Activated B cell treated with CpG ODN at 0.5 μM for 24 hours (primary cell): Measurements from ENCODE around the gene CALR3. TPM values are rescaled to one million over a fixed set of nuclear protein-coding genes. Genes with fewer than 3 reads are reported as not detected.
A peak's percentile ranks its signal among the peaks of the same experiment; 100 is the strongest.
"Not testable (repeated sequence)": the region's sequence is repeated elsewhere in the genome, so short reads cannot be mapped to it uniquely, and the experiment has no call there.

Source experiments
- ATAC-seq: fragments of 200-7000 bp; cut with Tn5 transposase; one replicate; pipeline ENCODE4 v1.10.0; 2021; ENCODE audit warnings: low read depth, mild to moderate bottlenecking, moderate library complexity
- CTCF ChIA-PET: fragments of 350-600 bp; sonication (Branson Sonifier 250); formaldehyde crosslinking; loops from one replicate; lab custom pipeline; 2021; ENCODE audit warnings: antibody characterized with exemption; lab: Charles Lee
- POLR2A ChIA-PET: fragments of 350-600 bp; sonication (Branson Sonifier 250); formaldehyde crosslinking; loops from one replicate; lab custom pipeline; 2021; ENCODE audit warnings: antibody characterized with exemption; lab: Charles Lee
- DNase-seq: peaks from one replicate; pipeline ENCODE4 v3.0.0; 2022
- H3K27ac Mint-ChIP-seq: one replicate; pipeline ENCODE4 v1.8.0; 2020; ENCODE audit warnings: mixed read lengths
- H3K27me3 Mint-ChIP-seq: one replicate; pipeline ENCODE4 v1.8.0; 2021; ENCODE audit warnings: mixed read lengths
- H3K36me3 Mint-ChIP-seq: one replicate; pipeline ENCODE4 v1.8.0; 2021; ENCODE audit warnings: low read depth, mixed read lengths
- H3K4me1 Mint-ChIP-seq: one replicate; pipeline ENCODE4 v1.8.0; 2021; ENCODE audit warnings: mixed read lengths
- H3K4me3 Mint-ChIP-seq: one replicate; pipeline ENCODE4 v1.8.0; 2020; ENCODE audit warnings: mild to moderate bottlenecking, mixed read lengths
- H3K9me3 Mint-ChIP-seq: one replicate; pipeline ENCODE4 v1.8.0; 2020; ENCODE audit warnings: mixed read lengths
- CTCF ChIP-seq: fragments of 200-600 bp; IDR thresholded peaks from one replicate; pipeline ENCODE4 v1.8.0; 2022; ENCODE audit warnings: antibody characterized with exemption, mild to moderate bottlenecking
- intact Hi-C: fragments of 100-400 bp; cut with micrococcal nuclease; formaldehyde crosslinking; loops from one replicate; pipeline ENCODE4 v1.15.1; 2024
- total RNA-seq: library from RNA; stranded (reverse); gene quantifications from 2 replicates; pipeline ENCODE4 v1.2.3, GENCODE V29; 2022

Gene CALR3
- total RNA-seq, 1 donor from 2014 or later: not detected

- no peak for ATAC-seq
- ChIA-PET CTCF (no interaction called here), POLR2A (interaction anchor here (2.0 kb wide), 1 partner anchor 18 kb away, joined by 8 read pairs; no protein-coding TSS in a partner anchor)
- peaks cover 29% of the 10 kb centered on the region for H3K36me3 Mint-ChIP-seq
- no peaks in the 10 kb centered on the region for H3K9me3 Mint-ChIP-seq
- H3K27me3 Mint-ChIP-seq: no peaks in the 10 kb centered on the region
- H3K4me1 Mint-ChIP-seq: peaks cover 72% of the 10 kb centered on the region
- H3K27ac Mint-ChIP-seq: peak overlapping the region; percentile 1
- TF ChIP-seq CTCF: no peak
- no peak overlapping the region for H3K4me3 Mint-ChIP-seq
- intact Hi-C loops: no loop called here
- no peak for DNase-seq
These were observed 28.4 kb downstream of the CALR3 start for GRCh38 chr19:16467581-16467980.

GRCh38 chr19:16466802-16467427 lies 29.1 kb downstream of the CALR3 start:
- H3K36me3 Mint-ChIP-seq: peaks cover 31% of the 10 kb centered on the region
- peak overlapping the region; percentile 1 for H3K27ac Mint-ChIP-seq
- H3K4me1 Mint-ChIP-seq: peaks cover 75% of the 10 kb centered on the region
- CTCF ChIA-PET, H3K9me3 Mint-ChIP-seq, H3K27me3 Mint-ChIP-seq, DNase-seq, ATAC-seq, POLR2A ChIA-PET, intact Hi-C loops, H3K4me3 Mint-ChIP-seq: not testable (repeated sequence)

GRCh38 chr19:16465239-16465638 lies 30.7 kb downstream of the CALR3 start:
- H3K4me1 Mint-ChIP-seq: peaks cover 72% of the 10 kb centered on the region
- intact Hi-C loops: no loop called here
- no peak overlapping the region for H3K27ac Mint-ChIP-seq

GRCh38 chr19:16463991-16464575 lies 31.9 kb downstream of the CALR3 start:
- ChIA-PET CTCF (no interaction called here), POLR2A (no interaction called here)
- H3K27me3 Mint-ChIP-seq: no peaks in the 10 kb centered on the region
- H3K9me3 Mint-ChIP-seq: no peaks in the 10 kb centered on the region
- no peak overlapping the region for H3K27ac Mint-ChIP-seq
- TF ChIP-seq CTCF: no peak
- peaks cover 33% of the 10 kb centered on the region for H3K36me3 Mint-ChIP-seq
- H3K4me3 Mint-ChIP-seq: no peak overlapping the region
- DNase-seq (no peak), ATAC-seq (no peak)
- H3K4me1 Mint-ChIP-seq: peaks cover 72% of the 10 kb centered on the region
- intact Hi-C loops: no loop called here

More at GRCh38 chr19:16465239-16465638, 30.7 kb downstream of the CALR3 start:
- ChIA-PET CTCF (no interaction called here), POLR2A (interaction anchor here (0.7 to 1.2 kb wide), 3 partner anchors 13 to 114 kb away, joined by 4 to 9 read pairs (median 5); partner anchors contain the start of genes C19orf44 and CALR3)
- H3K36me3 Mint-ChIP-seq: peaks cover 34% of the 10 kb centered on the region
- no peak for DNase-seq
- no peak for ATAC-seq
- H3K27me3 Mint-ChIP-seq: no peaks in the 10 kb centered on the region
- no peaks in the 10 kb centered on the region for H3K9me3 Mint-ChIP-seq
- no peak for TF ChIP-seq CTCF
- H3K4me3 Mint-ChIP-seq: no peak overlapping the region

- peaks cover 29% of the 10 kb centered on the region for H3K36me3 Mint-ChIP-seq
- ChIA-PET POLR2A (no interaction called here), CTCF (no interaction called here)
- no peaks in the 10 kb centered on the region for H3K9me3 Mint-ChIP-seq
- H3K4me3 Mint-ChIP-seq: no peak overlapping the region
- peaks cover 72% of the 10 kb centered on the region for H3K4me1 Mint-ChIP-seq
- peak overlapping the region; percentile 32 for H3K27ac Mint-ChIP-seq
- DNase-seq: no peak
- intact Hi-C loops: no loop called here
- H3K27me3 Mint-ChIP-seq: no peaks in the 10 kb centered on the region
- ATAC-seq: no peak
- TF ChIP-seq CTCF: no peak
These were observed 32.5 kb downstream of the CALR3 start for GRCh38 chr19:16463341-16463990.
